ENCODE measurements around the gene SKAP1. TPM values are rescaled to one million over a fixed set of nuclear protein-coding genes. Genes with fewer than 3 reads are reported as not detected.

Gene SKAP1
- total RNA-seq, 4 donors from 2014 or later, result 1.2 to 6.4 (median 4.9) TPM; not detected in 1

- H3K27me3 ChIP-seq, result peaks cover 4% of the 10 kb centered on the region
- in situ Hi-C loops (cut with MboI; ENCODE audit: low pct_ligation_motif_present in 1 of 4, low pct_unique_long_range_greater_than_20kb in 1 of 4, low sequenced_read_pairs in 3 of 4) (no loop called here), intact Hi-C loops (cut with DNase I; ENCODE audit: low total_unique reads) (no loop called here)
- no peaks in the 10 kb centered on the region for H3K9me3 ChIP-seq
- 51 to 61% methylated on average over 4 to 5 of the region's 5 CpGs for WGBS, 2 donors (ENCODE audit: low coverage in 1 of 2)
- H3K4me3 ChIP-seq, result peak overlapping the region in 1 of 4 donors; percentile 6
- peak overlapping the region; percentile 62 to 74 (median 68) for H3K27ac ChIP-seq
- no peaks in the 10 kb centered on the region for H3K36me3 ChIP-seq
- H3K4me1 ChIP-seq, result peaks cover 0 to 13% (median 4%) of the 10 kb centered on the region in 4 donors
- TF ChIP-seq POLR2AphosphoS5 (IDR thresholded peaks at IDR 0.05), result peak in 1 of 3 donors; percentile 19
- TF ChIP-seq EP300 (IDR thresholded peaks at IDR 0.05; ENCODE audit: low read depth), result no peak
- DNase-seq, result peak; percentile 16
Observed at GRCh38 chr17:48278760-48279491, 151.1 kb downstream of the SKAP1 start.

- no peaks in the 10 kb centered on the region for H3K9me3 ChIP-seq
- no peak overlapping the region for H3K4me3 ChIP-seq
- H3K36me3 ChIP-seq, result no peaks in the 10 kb centered on the region
- 92 to 100% methylated on average over 1 of the region's 1 CpG for WGBS, 2 donors (ENCODE audit: low coverage in 1 of 2)
- intact Hi-C loops (cut with DNase I; ENCODE audit: low total_unique reads) (no loop called here), in situ Hi-C loops (cut with MboI; ENCODE audit: low pct_ligation_motif_present in 1 of 4, low pct_unique_long_range_greater_than_20kb in 1 of 4, low sequenced_read_pairs in 3 of 4) (no loop called here)
- DNase-seq, result no peak
- peaks cover 0 to 13% (median 4%) of the 10 kb centered on the region in 4 donors for H3K4me1 ChIP-seq
- peaks cover 6% of the 10 kb centered on the region for H3K27me3 ChIP-seq
- H3K27ac ChIP-seq, result no peak overlapping the region
- no peak for TF ChIP-seq POLR2A (IDR thresholded peaks at IDR 0.05)
- no peak for TF ChIP-seq EP300 (IDR thresholded peaks at IDR 0.05; ENCODE audit: low read depth)
- TF ChIP-seq CTCF (IDR thresholded peaks at IDR 0.05), result no peak
- TF ChIP-seq POLR2AphosphoS5 (IDR thresholded peaks at IDR 0.05), result no peak
Observed at GRCh38 chr17:48276776-48277175, 153.2 kb downstream of the SKAP1 start.

- Histone ChIP-seq H3K4me1 (peaks cover 0 to 5% (median 0%) of the 10 kb centered on the region in 4 donors), H3K27me3 (peaks cover 6% of the 10 kb centered on the region), H3K27ac (no peak overlapping the region), H3K36me3 (no peaks in the 10 kb centered on the region), H3K9me3 (no peaks in the 10 kb centered on the region), H3K4me3 (no peak overlapping the region)
- no peak for DNase-seq
- intact Hi-C loops (cut with DNase I; ENCODE audit: low total_unique reads) (no loop called here), in situ Hi-C loops (cut with MboI; ENCODE audit: low pct_ligation_motif_present in 1 of 4, low pct_unique_long_range_greater_than_20kb in 1 of 4, low sequenced_read_pairs in 3 of 4) (no loop called here)
- TF ChIP-seq EP300 (IDR thresholded peaks at IDR 0.05; ENCODE audit: low read depth) (no peak), CTCF (IDR thresholded peaks at IDR 0.05) (no peak), POLR2A (IDR thresholded peaks at IDR 0.05) (no peak), POLR2AphosphoS5 (IDR thresholded peaks at IDR 0.05) (no peak)
- 79% methylated on average over 2 of the region's 2 CpGs for WGBS, 2 donors (ENCODE audit: low coverage in 1 of 2)
Observed at GRCh38 chr17:48270899-48271298, 159.1 kb downstream of the SKAP1 start.

- H3K36me3 ChIP-seq, result no peaks in the 10 kb centered on the region
- no peak for DNase-seq
- whole genome bisulfite sequencing, 2 donors (ENCODE audit: low coverage in 1 of 2), result 84 to 100% methylated on average over 1 of the region's 1 CpG
- no peaks in the 10 kb centered on the region for H3K9me3 ChIP-seq
- no peak overlapping the region for H3K4me3 ChIP-seq
- in situ Hi-C loops (cut with MboI; ENCODE audit: low pct_ligation_motif_present in 1 of 4, low pct_unique_long_range_greater_than_20kb in 1 of 4, low sequenced_read_pairs in 3 of 4), result no loop called here
- H3K27me3 ChIP-seq, result peaks cover 5% of the 10 kb centered on the region
- peaks cover 0 to 22% (median 9%) of the 10 kb centered on the region in 4 donors for H3K4me1 ChIP-seq
- TF ChIP-seq CTCF (IDR thresholded peaks at IDR 0.05) (no peak), EP300 (IDR thresholded peaks at IDR 0.05; ENCODE audit: low read depth) (no peak), POLR2AphosphoS5 (IDR thresholded peaks at IDR 0.05) (no peak), POLR2A (IDR thresholded peaks at IDR 0.05) (no peak)
- intact Hi-C loops (cut with DNase I; ENCODE audit: low total_unique reads), result no loop called here
- no peak overlapping the region for H3K27ac ChIP-seq
Observed at GRCh38 chr17:48269209-48269608, 160.8 kb downstream of the SKAP1 start.
